Suppressor macrophage treated with lipopolysaccharide for 4 hours (primary cell): ENCODE results near the gene MAP2K7.
"Not testable (repeated sequence)": the region's sequence is repeated elsewhere in the genome, so short reads cannot be mapped to it uniquely, and the experiment has no call there.

Experiments
- DNase-seq: peaks from one replicate; pipeline ENCODE4 v3.0.0-alpha.2; 2020

MAP2K7 gene

DNA sequence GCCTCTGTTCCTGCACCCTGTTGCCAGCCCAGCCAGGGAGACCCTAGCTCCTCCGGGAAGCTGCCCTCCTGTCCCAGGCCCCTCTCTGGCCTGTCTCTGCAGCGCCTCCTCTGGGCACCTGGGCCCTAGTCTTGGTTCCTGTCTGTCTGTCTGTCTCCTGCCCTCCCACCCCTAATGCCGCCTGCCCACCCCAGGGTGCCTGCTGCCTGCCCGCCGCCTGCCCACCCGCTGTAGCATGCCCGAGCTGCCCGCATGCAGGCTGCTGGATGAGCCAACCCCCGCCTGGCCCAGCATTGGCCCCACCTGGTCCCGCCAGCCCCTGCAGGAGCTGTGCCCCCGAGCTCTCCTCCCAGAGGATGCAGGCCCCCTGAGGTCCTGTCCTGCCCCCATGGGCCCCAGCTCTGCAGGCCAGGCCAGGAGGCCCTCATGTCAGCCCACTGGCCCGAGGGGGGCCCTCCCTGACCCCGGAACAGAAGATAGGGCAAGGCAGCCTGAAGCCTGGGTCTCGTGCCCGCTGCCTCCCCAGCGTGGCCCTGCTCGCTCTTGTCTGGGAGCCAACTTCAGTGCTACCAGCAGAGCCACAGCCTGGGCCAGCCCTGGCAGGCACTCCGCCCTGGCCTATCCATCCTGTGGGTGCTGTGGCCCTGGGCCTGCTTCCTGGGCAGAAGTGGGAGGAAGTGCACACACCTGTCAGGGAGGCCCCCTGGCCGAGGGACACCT lies 5.2 kb downstream of the MAP2K7 start:
- DNase-seq = no peak

DNA sequence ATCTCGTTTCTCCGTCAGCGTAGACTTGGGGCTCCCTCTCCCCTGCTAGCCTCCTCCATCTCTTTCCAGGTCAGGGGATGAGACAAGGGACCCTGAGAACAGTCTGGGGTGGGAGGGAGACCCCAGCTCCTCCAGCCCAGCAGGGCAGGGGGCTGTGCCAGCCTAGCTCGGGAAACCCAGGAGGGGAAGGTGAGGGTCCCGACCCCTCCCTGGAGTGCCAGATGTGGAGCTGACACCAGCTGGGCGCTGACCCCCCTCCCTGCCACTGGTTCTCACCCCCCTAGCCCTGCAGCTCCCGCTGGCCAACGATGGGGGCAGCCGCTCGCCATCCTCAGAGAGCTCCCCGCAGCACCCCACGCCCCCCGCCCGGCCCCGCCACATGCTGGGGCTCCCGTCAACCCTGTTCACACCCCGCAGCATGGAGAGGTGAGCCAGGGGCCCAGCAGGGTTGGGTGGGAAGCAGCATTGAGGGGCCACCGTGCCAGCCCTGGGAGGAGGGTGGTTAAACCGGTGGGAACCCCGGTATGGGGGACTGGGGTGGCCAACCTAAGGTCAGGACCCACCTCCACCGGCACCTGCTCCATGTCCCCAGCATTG lies 5.9 kb downstream of the MAP2K7 start:
- no peak for DNase-seq

DNA sequence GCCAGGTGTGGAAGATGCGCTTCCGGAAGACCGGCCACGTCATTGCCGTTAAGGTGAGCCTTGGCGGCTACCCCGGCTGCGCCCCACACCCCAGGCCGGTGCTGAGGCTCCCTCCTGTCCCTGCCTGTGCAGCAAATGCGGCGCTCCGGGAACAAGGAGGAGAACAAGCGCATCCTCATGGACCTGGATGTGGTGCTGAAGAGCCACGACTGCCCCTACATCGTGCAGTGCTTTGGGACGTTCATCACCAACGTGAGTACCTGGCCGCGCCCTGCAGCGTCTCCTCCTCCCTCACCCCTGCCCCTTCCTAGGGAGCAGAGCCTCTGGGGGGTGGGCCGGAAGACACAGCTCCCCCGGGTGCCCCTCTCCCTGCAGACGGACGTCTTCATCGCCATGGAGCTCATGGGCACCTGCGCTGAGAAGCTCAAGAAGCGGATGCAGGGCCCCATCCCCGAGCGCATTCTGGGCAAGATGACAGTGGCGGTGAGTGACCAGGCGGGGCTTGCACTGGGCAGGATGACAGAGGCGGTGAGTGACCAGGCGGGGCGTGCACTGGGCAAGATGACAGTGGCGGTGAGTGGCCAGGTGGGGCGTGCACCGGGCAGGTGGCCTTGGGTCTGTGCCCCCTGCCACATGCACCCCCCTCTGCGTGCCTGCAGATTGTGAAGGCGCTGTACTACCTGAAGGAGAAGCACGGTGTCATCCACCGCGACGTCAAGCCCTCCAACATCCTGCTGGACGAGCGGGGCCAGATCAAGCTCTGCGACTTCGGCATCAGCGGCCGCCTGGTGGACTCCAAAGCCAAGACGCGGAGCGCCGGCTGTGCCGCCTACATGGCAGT lies 6.9 kb downstream of the MAP2K7 start:
- DNase-seq = no peak

- no peak for DNase-seq
Observed at GRCh38 chr19:7911508-7912143, 7.9 kb downstream of the MAP2K7 start.

GRCh38 chr19:7912144-7912696 lies 8.5 kb downstream of the MAP2K7 start:
- DNase-seq = no peak

DNA sequence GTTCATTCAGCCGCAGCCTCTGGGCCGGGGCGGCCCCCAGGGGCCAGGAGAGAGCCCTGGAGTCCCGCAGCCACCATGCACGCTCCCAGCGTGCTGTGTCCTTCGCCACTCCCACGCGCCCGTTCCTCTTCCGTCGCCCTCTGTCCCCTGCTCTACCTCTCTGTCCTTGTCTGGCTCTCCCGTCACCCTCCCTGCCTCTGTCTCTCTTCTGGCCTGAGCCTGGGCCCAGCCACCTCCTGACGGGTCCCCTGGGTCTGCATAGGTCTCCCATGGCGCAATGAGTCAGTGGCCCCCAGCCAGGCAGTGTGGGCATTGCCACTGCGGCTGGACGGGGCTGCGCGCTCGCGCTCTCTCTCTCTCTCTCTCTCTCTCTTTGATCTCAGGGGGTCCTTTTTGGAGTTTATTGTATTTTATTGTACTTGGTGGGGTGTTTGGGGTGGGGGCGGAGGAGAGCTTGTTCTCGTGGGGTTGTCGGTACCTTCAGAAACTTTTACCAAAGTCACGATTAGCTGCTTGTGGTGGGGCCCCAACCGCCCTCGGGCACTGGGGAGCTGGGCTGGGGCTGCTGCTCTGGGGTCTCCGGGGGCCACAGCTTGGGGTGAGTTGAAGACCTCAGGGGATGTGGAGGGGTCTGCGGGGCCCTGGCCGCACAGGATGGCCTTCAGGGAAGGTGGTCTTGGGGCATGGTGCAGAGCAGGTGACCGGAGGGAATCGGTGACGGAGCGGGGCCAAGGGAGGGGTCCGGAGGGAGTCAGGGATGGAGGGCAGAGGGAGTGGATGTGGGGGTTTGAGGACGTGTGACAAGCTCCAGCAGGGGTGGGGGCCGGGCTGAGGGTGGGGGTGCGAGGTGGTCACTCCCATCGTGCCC lies 9.3 kb downstream of the MAP2K7 start:
- no peak for DNase-seq

DNA sequence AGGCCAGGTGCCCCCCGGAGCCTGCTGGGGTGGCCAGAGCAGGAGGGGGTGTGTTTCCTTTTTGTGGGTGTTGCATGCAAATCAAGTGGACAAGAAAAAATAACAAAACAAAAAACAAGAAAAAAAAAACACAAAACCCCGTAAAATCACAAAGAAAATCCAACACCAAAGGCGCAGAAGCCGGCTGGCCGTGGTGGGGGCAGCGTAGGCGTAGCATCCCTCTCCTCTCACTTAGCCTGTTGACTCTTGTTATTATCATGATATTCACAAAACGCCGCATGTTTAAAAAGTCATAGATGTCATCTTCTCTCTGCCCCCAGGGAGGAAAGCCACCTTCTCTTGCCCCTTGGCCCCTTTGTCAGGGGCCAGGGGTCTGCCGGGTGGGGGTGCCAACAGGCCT lies 10.0 kb downstream of the MAP2K7 start:
- no peak for DNase-seq

DNA sequence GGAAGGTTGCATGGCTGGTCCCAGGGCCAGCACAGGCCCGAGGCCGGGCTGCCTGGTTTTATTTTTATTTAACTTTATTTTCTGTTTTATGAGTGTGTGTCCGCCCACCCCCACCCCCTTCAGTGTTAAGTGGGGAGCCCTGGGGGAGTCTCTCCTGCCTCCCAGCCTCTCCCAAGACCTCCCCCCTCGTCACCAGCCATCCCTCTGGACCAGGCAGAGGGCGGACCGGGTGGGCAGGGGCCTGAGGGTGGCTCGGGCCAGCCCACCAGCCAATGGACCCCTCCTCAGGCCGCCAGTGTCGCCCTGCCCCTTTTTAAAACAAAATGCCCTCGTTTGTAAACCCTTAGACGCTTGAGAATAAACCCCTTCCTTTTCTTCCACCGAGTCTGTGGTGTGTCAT lies 10.4 kb downstream of the MAP2K7 start:
- no peak for DNase-seq

- DNase-seq = no peak
Observed at GRCh38 chr19:7914598-7915045, 10.9 kb downstream of the MAP2K7 start, which contains the start of gene TGFBR3L. Gene TGFBR3L, plus strand, starts transcription at chr19:7914830.

DNA sequence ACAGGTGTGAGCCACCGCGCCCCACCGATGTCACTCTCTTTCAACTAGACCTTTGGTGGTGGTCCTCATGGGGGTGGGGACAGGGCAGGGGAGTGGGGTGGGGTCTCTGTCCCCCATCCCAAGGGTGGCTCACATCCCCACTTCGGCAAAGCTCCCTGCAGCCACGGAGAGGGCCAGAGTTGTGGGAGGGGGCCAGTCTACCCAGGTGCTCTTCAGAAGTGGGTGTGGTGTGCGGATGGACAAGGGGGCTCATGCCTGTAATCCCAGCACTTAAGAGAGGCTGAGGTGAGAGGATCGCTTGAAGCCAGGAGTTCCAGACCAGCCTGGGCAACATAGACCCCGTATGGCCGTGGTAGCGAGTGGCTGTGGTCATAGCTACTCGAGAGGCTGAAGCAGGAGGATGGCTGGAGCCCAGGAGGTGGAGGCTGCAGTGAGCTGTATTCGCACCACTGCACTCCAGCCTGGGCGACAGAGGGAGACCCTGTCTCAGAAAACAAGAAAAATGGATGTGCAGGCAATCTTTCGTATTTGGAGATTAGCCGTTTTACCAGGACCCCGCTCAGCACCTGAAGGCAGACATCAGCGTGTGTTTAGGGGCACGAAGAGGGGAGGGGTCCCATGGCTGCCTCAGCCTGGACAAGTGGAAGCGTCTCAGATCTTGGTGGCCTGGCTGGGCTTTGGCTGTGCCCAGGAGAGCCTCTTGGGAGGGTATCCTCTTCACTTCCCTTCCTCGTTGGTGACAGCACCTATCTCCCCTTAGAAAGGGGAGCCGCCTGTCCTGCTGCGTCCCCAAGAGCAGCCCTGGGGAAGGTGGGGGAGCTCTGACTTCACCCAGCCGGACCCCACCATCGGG lies 11.8 kb downstream of the MAP2K7 start:
- DNase-seq = no peak

DNA sequence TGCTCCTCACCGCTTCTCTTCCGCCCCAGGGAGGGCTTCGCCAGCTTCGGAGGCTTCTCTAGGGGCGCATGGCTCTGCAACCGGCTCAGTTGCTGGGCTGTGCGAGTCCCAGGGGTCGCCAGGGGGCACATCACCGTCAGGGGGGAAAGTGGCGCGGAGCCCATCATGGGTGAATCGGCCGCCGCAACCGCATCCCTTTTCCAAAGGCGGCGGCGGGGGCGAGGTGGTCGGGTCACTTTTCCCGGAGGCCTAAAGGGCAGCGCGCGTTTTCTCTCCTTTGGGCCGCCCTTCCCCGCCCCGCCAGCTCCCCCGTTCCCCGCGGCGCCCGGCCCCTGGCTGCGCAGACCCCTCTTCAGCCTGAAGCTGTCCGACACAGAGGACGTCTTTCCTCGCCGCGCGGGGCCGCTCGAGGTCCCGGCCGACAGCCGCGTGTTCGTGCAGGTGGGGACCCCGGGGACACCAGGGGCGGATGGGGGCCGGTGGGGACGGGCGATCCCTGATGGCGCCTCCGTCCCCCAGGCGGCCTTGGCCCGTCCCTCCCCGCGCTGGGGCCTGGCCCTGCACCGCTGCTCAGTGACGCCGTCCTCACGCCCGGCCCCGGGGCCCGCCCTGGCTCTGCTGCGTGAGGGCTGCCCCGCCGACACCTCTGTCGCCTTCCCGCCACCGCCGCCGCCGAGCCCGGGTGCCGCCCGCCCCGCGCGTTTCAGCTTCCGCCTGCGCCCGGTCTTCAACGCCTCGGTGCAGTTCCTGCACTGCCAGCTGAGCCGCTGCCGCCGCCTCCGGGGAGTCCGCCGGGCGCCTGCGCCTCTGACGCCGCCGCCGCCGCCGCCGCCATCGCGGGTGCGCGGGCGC lies 12.7 kb downstream of the MAP2K7 start:
- peak; percentile 56 for DNase-seq

- no peak for DNase-seq
Observed at GRCh38 chr19:7916955-7917266, 13.2 kb downstream of the MAP2K7 start.

DNA sequence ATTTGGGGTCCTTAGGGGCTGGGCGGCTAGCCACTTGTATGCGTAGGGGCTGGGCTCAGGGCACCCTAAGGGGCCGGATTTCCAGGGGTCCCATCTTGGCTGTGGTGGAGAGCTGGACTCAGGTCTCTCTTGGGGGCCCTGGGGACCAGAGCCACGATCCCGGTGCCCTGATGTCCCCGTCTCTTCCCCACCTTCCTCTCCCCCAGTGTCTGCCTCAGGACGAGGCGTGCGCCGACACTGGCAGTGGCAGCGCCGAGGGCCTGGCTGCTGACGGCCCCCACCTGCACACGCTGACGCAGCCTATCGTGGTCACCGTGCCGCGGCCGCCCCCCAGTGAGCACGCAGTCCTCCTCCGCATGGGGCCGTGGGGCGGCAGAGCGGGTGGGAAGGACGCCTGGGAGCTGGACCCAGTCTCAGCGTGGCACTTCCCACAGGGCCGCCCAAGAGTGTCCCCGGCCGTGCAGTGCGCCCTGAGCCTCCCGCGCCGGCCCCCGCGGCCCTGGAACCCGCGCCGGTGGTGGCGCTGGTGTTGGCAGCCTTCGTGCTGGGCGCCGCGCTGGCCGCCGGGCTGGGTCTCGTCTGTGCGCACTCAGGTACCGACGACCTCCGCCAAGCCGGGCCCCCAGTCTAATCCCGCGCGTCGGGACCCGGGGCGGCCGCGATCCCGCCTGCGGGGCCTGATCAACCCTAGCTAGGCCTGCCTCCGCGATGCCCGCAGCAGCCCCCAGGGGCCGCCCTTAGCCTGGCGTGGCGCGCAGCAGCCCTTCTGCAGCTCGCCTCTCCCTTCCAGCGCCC lies 13.8 kb downstream of the MAP2K7 start:
- peak; percentile 62 for DNase-seq

DNA sequence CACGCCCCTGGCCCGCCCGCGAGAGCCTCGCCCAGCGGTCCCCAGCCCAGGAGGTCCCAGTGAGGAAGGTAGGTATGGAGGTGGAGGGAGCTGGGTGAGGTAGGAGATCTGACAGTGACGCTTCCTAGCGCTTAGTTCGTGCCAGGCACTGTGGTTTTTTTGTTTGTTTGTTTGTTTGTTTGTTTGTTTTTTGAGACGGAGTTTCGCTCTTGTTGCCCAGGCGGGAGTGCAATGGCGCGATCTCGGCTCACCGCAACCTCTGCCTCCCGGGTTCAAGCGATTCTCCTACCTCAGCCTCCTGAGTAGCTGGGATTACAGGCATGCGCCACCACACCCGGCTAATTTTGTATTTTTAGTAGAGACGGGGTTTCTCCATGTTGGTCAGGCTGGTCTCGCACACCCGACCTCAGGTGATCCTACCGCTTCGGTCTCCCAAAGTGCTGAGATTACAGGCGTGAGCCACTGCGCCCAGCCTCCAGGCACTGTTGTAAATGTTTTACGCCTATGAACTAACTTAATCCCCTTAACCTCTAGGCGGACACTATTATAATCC lies 14.5 kb downstream of the MAP2K7 start:
- not testable (repeated sequence) for DNase-seq

DNA sequence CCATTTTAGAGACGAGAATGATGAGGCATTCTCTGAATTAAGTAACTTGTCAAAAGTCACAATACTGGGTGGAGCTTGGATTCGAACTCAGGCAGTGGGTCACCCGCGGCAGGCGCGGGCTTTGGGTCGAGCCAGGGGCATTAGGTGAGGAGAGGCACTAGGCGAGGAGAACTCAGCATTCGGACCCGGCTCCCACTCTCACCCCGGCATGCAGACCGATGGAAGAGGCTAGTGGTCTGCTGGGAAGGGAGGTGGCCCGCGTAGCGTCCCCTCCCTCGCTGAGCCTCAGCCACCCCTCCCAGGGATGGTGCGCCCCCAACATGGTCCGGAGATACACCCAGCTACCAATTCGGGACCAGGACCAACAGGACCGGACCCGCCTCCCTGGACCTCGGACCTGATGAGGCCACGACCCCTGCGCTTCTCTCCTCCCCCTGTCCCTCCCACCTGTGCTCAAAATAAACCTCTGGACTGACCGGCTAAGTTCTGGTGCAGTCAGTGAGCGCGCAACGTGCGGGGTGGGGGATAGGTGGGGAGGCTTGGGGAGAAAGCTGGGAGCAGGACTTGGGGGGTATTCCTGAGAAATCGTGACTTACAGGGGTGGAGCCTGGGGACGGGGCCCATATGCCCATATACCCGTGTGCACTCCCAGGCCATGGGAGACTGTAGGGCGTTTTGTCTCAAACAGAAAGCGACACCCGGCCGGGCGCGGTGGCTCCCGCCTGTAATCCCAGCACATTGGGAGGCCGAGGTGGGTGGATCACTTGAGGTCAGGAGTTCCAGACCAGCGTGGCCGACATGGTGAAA lies 15.1 kb downstream of the MAP2K7 start:
- no peak for DNase-seq

DNA sequence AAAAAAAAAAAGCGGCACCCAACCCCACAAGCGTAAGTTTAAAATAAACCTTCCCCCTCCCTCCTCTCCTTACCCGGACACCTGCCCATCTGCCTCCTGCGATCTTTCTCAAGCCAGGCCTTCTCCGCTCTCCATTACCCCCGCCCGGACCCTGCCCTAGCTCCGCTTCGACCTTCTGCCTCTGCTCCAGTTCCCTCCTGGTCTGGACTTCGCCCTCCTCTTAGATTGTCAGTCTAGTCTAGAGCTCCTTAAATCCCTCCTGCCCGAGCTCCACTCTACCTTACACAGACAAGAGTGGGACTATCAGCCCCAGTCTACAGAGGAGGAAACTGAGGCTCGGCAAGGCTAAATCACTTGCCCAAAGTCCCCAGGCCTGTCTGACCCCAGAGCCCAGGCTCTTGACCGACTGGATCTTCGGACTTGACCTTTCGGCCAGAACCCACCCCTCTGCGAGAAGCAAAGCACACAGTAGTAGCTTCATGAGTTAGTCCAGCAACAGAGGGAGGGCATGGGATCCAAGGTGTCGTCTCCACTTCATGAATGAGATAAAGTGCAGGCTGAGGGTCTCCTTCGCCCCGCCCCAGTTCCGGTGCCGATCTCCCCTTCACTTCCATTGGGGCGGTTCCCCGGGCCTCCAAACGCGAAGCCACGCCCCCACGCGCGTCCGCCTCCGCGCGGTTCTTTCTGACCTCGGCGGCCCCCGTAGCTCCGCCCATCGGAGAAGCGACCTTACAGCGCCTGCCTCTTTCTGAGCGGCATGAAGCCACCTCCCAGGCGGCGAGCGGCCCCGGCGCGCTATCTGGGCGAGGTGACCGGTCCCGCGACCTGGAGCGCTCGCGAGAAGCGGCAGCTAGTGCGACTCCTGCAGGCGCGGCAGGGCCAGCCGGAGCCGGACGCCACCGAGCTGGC lies 16.2 kb downstream of the MAP2K7 start, which contains the start of gene SNAPC2:
Gene SNAPC2, plus strand, starts transcription at position 729 of the 909 bp plus-strand sequence. Its CDS starts 29 bp downstream, at position 758.
- peak; percentile 96 for DNase-seq
